ENCODE results near the gene TMEM108. TPM values are rescaled to one million over a fixed set of nuclear protein-coding genes. Genes with fewer than 3 reads are reported as not detected.

The TMEM108 gene
- total and polyA plus RNA-seq, 8 donors = 0.37 to 2.1 (median 0.84) TPM; not detected in 2

GRCh38 chr3:133054586-133054985 lies 16.4 kb downstream of the TMEM108 start:
- WGBS, 5 donors = 57 to 84% (median 74%) methylated on average over 1 of the region's 1 CpG
- Histone ChIP-seq H3K27me3 (no peaks in the 10 kb centered on the region), H3K27ac (no peak overlapping the region), H3K4me3 (no peak overlapping the region), H3K9me3 (no peaks in the 10 kb centered on the region), H3K4me1 (no peaks in the 10 kb centered on the region), H3K36me3 (no peaks in the 10 kb centered on the region)
- TF ChIP-seq POLR2AphosphoS5 (IDR thresholded peaks at IDR 0.05) = no peak
- TF ChIP-seq POLR2A (IDR thresholded peaks at IDR 0.05) = no peak
- no peak for TF ChIP-seq CTCF (IDR thresholded peaks at IDR 0.05)
- no peak for TF ChIP-seq EP300 (IDR thresholded peaks at IDR 0.05)
- intact Hi-C loops (cut with DNase I; ENCODE audit: low total_unique reads) = no loop called here
- DNase-seq = peak in 1 of 2 donors; percentile 21

- DNase-seq = no peak
- intact Hi-C loops (cut with DNase I; ENCODE audit: low total_unique reads) = no loop called here
- WGBS, 5 donors = 29 to 81% (median 69%) methylated on average over 1 of the region's 1 CpG
- Histone ChIP-seq H3K27me3 (no peaks in the 10 kb centered on the region), H3K4me3 (no peak overlapping the region), H3K27ac (no peak overlapping the region), H3K9me3 (no peaks in the 10 kb centered on the region), H3K36me3 (no peaks in the 10 kb centered on the region), H3K4me1 (no peaks in the 10 kb centered on the region)
- TF ChIP-seq EP300 (IDR thresholded peaks at IDR 0.05) (no peak), POLR2AphosphoS5 (IDR thresholded peaks at IDR 0.05) (no peak), CTCF (IDR thresholded peaks at IDR 0.05) (no peak), POLR2A (IDR thresholded peaks at IDR 0.05) (no peak)
Measured at GRCh38 chr3:133055339-133055738, 17.1 kb downstream of the TMEM108 start.

- Histone ChIP-seq H3K4me1 (no peaks in the 10 kb centered on the region), H3K27me3 (no peaks in the 10 kb centered on the region), H3K36me3 (no peaks in the 10 kb centered on the region), H3K27ac (no peak overlapping the region), H3K4me3 (no peak overlapping the region), H3K9me3 (no peaks in the 10 kb centered on the region)
- TF ChIP-seq EP300 (IDR thresholded peaks at IDR 0.05) (no peak), CTCF (IDR thresholded peaks at IDR 0.05) (no peak), POLR2A (IDR thresholded peaks at IDR 0.05) (no peak), POLR2AphosphoS5 (IDR thresholded peaks at IDR 0.05) (no peak)
- no peak for DNase-seq
- intact Hi-C loops (cut with DNase I; ENCODE audit: low total_unique reads) = no loop called here
- WGBS, 5 donors = 81 to 94% (median 88%) methylated on average over 4 of the region's 4 CpGs
Measured at GRCh38 chr3:133058243-133058642, 20.1 kb downstream of the TMEM108 start.

- Histone ChIP-seq H3K9me3 (no peaks in the 10 kb centered on the region), H3K4me3 (no peak overlapping the region), H3K4me1 (no peaks in the 10 kb centered on the region), H3K36me3 (no peaks in the 10 kb centered on the region), H3K27me3 (no peaks in the 10 kb centered on the region), H3K27ac (no peak overlapping the region)
- TF ChIP-seq CTCF (IDR thresholded peaks at IDR 0.05) (no peak), POLR2AphosphoS5 (IDR thresholded peaks at IDR 0.05) (no peak), POLR2A (IDR thresholded peaks at IDR 0.05) (no peak), EP300 (IDR thresholded peaks at IDR 0.05) (no peak)
- WGBS, 5 donors = 58 to 89% (median 76%) methylated on average over 6 of the region's 6 CpGs
- intact Hi-C loops (cut with DNase I; ENCODE audit: low total_unique reads) = no loop called here
- DNase-seq = no peak
Measured at GRCh38 chr3:133058831-133059230, 20.6 kb downstream of the TMEM108 start.
